Heart right ventricle (tissue), 16 donors: ENCODE results near the gene DLGAP1. TPM values are rescaled to one million over a fixed set of nuclear protein-coding genes. Genes with fewer than 3 reads are reported as not detected.

Experiments
- ATAC-seq, 8 donors: fragments of 200-7000 bp; cut with Tn5 transposase; one replicate each; pipeline ENCODE4 v1.9.1; 2020; ENCODE audit warnings: mild to moderate bottlenecking in 8 of 8, moderate library complexity in 8 of 8, moderate number of reproducible peaks in 1 of 8
- DNase-seq, 2 donors: peaks; one replicate each; pipeline ENCODE4 v3.0.0-alpha.2; 2020
- H3K27ac ChIP-seq, 10 donors: fragments of 200-600 bp; sonication (generic) in 2 of 10; one replicate each; pipeline versions ENCODE4 v1.5.0 to v1.8.0; 2020 to 2022; ENCODE audit warnings: mild to moderate bottlenecking in 3 of 10
- H3K27me3 ChIP-seq, 7 donors: fragments of 200-600 bp; one replicate each; pipeline ENCODE4 v1.8.0; 2021 to 2022; ENCODE audit warnings: mild to moderate bottlenecking in 2 of 7
- H3K36me3 ChIP-seq, 9 donors: fragments of 200-600 bp; sonication (generic) in 1 of 9; one replicate each; pipeline versions ENCODE4 v1.5.0 to v1.8.0; 2020 to 2022; ENCODE audit warnings: mild to moderate bottlenecking in 2 of 9
- H3K4me1 ChIP-seq, 9 donors: fragments of 200-600 bp; sonication (generic) in 1 of 9; one replicate each; pipeline versions ENCODE4 v1.5.0 to v1.8.0; 2020 to 2022; ENCODE audit warnings: mild to moderate bottlenecking in 4 of 9
- H3K4me3 ChIP-seq, 10 donors: fragments of 200-600 bp; sonication (generic) in 2 of 10; one replicate each; pipeline versions ENCODE4 v1.5.0 to v1.8.0; 2020 to 2022; ENCODE audit warnings: mild to moderate bottlenecking in 7 of 10, moderate library complexity in 2 of 10
- H3K9me3 ChIP-seq, 11 donors: fragments of 200-600 bp in 10 of 11; sonication (generic) in 2 of 11; one replicate each; pipeline versions ENCODE4 v1.5.0 to v1.8.0; 2013 to 2022; ENCODE audit warnings: mild to moderate bottlenecking in 2 of 11, control low read depth in 1 of 11, moderate library complexity in 1 of 11
- CTCF ChIP-seq, 9 donors: fragments of 200-600 bp; sonication (generic) in 2 of 9; IDR thresholded peaks; one replicate each; pipeline versions ENCODE4 v1.5.0 to v1.8.0; 2021 to 2022; ENCODE audit warnings: antibody characterized with exemption in 9 of 9, mild to moderate bottlenecking in 5 of 9, moderate library complexity in 1 of 9
- WGBS, 2 donors: extraction: QIAGEN DNeasy Blood & Tissue Kit; methylation state at CpG; one replicate each; pipeline ENCODE4 v1.1.7; 2013; ENCODE audit warnings: inconsistent platforms in 1 of 2; 5-methylcytosine and 5-hydroxymethylcytosine counted together
- intact Hi-C, 10 donors: fragments of 100-400 bp; cut with DNase I; formaldehyde crosslinking; loops; one replicate each; pipeline versions ENCODE4 v1.11.1 to v1.14.2; 2022
- polyA plus RNA-seq, 2 donors: library from polyadenylated mRNA; stranded (reverse); fragments of 200-250 nt; gene quantifications; one replicate each; pipeline ENCODE4 v1.2.3, GENCODE V29; 2013
- total RNA-seq, 10 donors: library from RNA; stranded (reverse); fragmentation: NEBNext Ultra II Directional in 3 of 10; extraction: Animal tissue kit (Norgen Biotek cat#: 25700) in 3 of 10; gene quantifications; one replicate each; pipeline versions ENCODE4 v1.2.1 to v1.2.4, GENCODE V29; 2021 to 2023
- donor health status: Arrhythmogenic right ventricular cardiomyopathy.
- donor health status: ischemic (EF 13 %, LVEDD 7.1; RV severe dilation, severe dysfunction).
- donor health status: healthy with polysubstance abuse.
- donor health status: DM: no; HTN: yes; CAD: no.
- donor health status: DM: no; HTN: no; CAD: no.
- donor health status: ischemic (EF 25% LVEDD 6.9; RV normal size, moderate dysfunction).
- donor health status: ischemic (EF 25% LVEDD 5.7; RV mildly dilated, moderate dysfunction).
- donor health status: healthy.
- donor health status: DM: yes; HTN: yes; CAD: no.
- donor health status: Ischemic cardiomyopathy.
- donor health status: ischemic (EF 35%, LVEDD 5.7; RV mildly dilated, moderate dysfunction).
- donor health status: nonischemic (EF 11% LVEDD 7.7; RV severe dilation, severe dysfunction).
- donor health status: DM: yes; HTN: yes; CAD: no.
- donor health status: PGD.
- donor health status: ischemic (EF 29% LVEDD 5.4; RV normal size, mild dysfunction).
- donor health status: nonischemic (EF 23%, LVEDD 6.1; RV moderate dilation, normal function).

The DLGAP1 gene
- total and polyA plus RNA-seq, 12 donors, result 0.07 to 7.2 (median 1.0) TPM; not detected in 2

GRCh38 chr18:3832025-3832638, 623.0 kb downstream of the DLGAP1 start:
- ATAC-seq (no peak), DNase-seq (no peak)
- 66 to 70% methylated on average over 6 of the region's 6 CpGs for WGBS, 2 donors

GRCh38 chr18:3830604-3831003, 624.5 kb downstream of the DLGAP1 start:
- Histone ChIP-seq H3K9me3 (peaks cover 0 to 3% (median 0%) of the 10 kb centered on the region in 11 donors), H3K4me3 (no peak overlapping the region), H3K27me3 (no peaks in the 10 kb centered on the region), H3K27ac (no peak overlapping the region), H3K36me3 (no peaks in the 10 kb centered on the region), H3K4me1 (no peaks in the 10 kb centered on the region)
- TF ChIP-seq CTCF (IDR thresholded peaks at IDR 0.05), result no peak
- 95 to 97% methylated on average over 1 of the region's 1 CpG for WGBS, 2 donors
- intact Hi-C loops, result loop anchor here in 1 of 10 donors (10.0 kb wide), 1 partner anchor 154 kb away; no protein-coding TSS in a partner anchor
- ATAC-seq (no peak), DNase-seq (no peak)

More at GRCh38 chr18:3832025-3832638, 623.0 kb downstream of the DLGAP1 start:
- Histone ChIP-seq H3K27ac (no peak overlapping the region), H3K4me3 (no peak overlapping the region), H3K4me1 (no peaks in the 10 kb centered on the region), H3K9me3 (no peaks in the 10 kb centered on the region), H3K36me3 (no peaks in the 10 kb centered on the region), H3K27me3 (no peaks in the 10 kb centered on the region)
- no peak for TF ChIP-seq CTCF (IDR thresholded peaks at IDR 0.05)
- intact Hi-C loops, result loop anchor here in 1 of 10 donors (10.0 kb wide), 1 partner anchor 153 kb away; no protein-coding TSS in a partner anchor

- 40 to 42% methylated on average over 6 of the region's 6 CpGs for WGBS, 2 donors
Observed at GRCh38 chr18:3827236-3827845, 627.8 kb downstream of the DLGAP1 start.

GRCh38 chr18:3826021-3826420, 629.1 kb downstream of the DLGAP1 start:
- Histone ChIP-seq H3K9me3 (peaks cover 0 to 4% (median 0%) of the 10 kb centered on the region in 11 donors), H3K27me3 (no peaks in the 10 kb centered on the region), H3K36me3 (no peaks in the 10 kb centered on the region), H3K4me3 (no peak overlapping the region), H3K4me1 (no peaks in the 10 kb centered on the region), H3K27ac (no peak overlapping the region)
- WGBS, 2 donors, result 93 to 97% methylated on average over 4 of the region's 4 CpGs
- ATAC-seq (no peak), DNase-seq (no peak)
- intact Hi-C loops, result no loop called here
- no peak for TF ChIP-seq CTCF (IDR thresholded peaks at IDR 0.05)

More at GRCh38 chr18:3827236-3827845, 627.8 kb downstream of the DLGAP1 start:
- Histone ChIP-seq H3K36me3 (no peaks in the 10 kb centered on the region), H3K9me3 (peaks cover 0 to 4% (median 0%) of the 10 kb centered on the region in 11 donors), H3K4me1 (no peaks in the 10 kb centered on the region), H3K27me3 (no peaks in the 10 kb centered on the region), H3K4me3 (no peak overlapping the region), H3K27ac (no peak overlapping the region)
- no peak for DNase-seq
- ATAC-seq, result no peak
- TF ChIP-seq CTCF (IDR thresholded peaks at IDR 0.05), result no peak
- intact Hi-C loops, result no loop called here
